Activated T-cell treated with anti-CD3 and anti-CD28 coated beads, Interleukin-2, amount 50 U/mL, for 4 hours (primary cell): ENCODE results near the gene CDC42EP4. TPM values are rescaled to one million over a fixed set of nuclear protein-coding genes. Genes with fewer than 3 reads are reported as not detected.

Experiments used
- ATAC-seq, 2 donors: fragments of 200-7000 bp; cut with Tn5 transposase; one replicate each; pipeline ENCODE4 v1.10.0; 2021
- DNase-seq: peaks from one replicate; pipeline ENCODE4 v3.0.0-alpha.2; 2020
- H3K27me3 Mint-ChIP-seq: one replicate; pipeline ENCODE4 v1.8.0; 2021; ENCODE audit warnings: low read depth, mixed read lengths
- H3K36me3 Mint-ChIP-seq: one replicate; pipeline ENCODE4 v1.8.0; 2022; ENCODE audit warnings: mixed read lengths; ENCODE audit not compliant: insufficient read depth
- H3K4me1 Mint-ChIP-seq: one replicate; pipeline ENCODE4 v1.8.0; 2021; ENCODE audit warnings: low read depth, mixed read lengths
- H3K4me3 Mint-ChIP-seq: one replicate; pipeline ENCODE4 v1.8.0; 2021; ENCODE audit warnings: mild to moderate bottlenecking, moderate library complexity, mixed read lengths
- H3K9me3 Mint-ChIP-seq: one replicate; pipeline ENCODE4 v1.8.0; 2021; ENCODE audit warnings: mixed read lengths
- total RNA-seq, 3 donors: library from RNA; stranded (reverse); gene quantifications; one replicate each; pipeline ENCODE4 v1.2.1, GENCODE V29; 2021

CDC42EP4 gene
- total RNA-seq, 3 donors from 2014 or later, result 0.24 to 1.1 (median 0.30) TPM

- H3K9me3 Mint-ChIP-seq, result no peaks in the 10 kb centered on the region
- H3K36me3 Mint-ChIP-seq, result no peaks in the 10 kb centered on the region
- H3K4me3 Mint-ChIP-seq, result no peak overlapping the region
- DNase-seq (no peak), ATAC-seq (no peak)
- H3K27me3 Mint-ChIP-seq, result peaks cover 2% of the 10 kb centered on the region
- peaks cover 13% of the 10 kb centered on the region for H3K4me1 Mint-ChIP-seq
Observed at GRCh38 chr17:73289549-73290254, 22.1 kb downstream of the CDC42EP4 start.

- ATAC-seq (no peak), DNase-seq (no peak)
- Mint-ChIP-seq H3K4me1 (peaks cover 13% of the 10 kb centered on the region), H3K27me3 (peaks cover 2% of the 10 kb centered on the region), H3K36me3 (no peaks in the 10 kb centered on the region), H3K4me3 (no peak overlapping the region), H3K9me3 (no peaks in the 10 kb centered on the region)
Observed at GRCh38 chr17:73288534-73289302, 23.1 kb downstream of the CDC42EP4 start.

- Mint-ChIP-seq H3K36me3 (no peaks in the 10 kb centered on the region), H3K4me3 (no peak overlapping the region), H3K9me3 (no peaks in the 10 kb centered on the region), H3K27me3 (peaks cover 2% of the 10 kb centered on the region), H3K4me1 (peaks cover 13% of the 10 kb centered on the region)
- DNase-seq (no peak), ATAC-seq (no peak)
Observed at GRCh38 chr17:73286863-73287296, 24.9 kb downstream of the CDC42EP4 start.

- no peaks in the 10 kb centered on the region for H3K9me3 Mint-ChIP-seq
- DNase-seq (no peak), ATAC-seq (no peak)
- peaks cover 2% of the 10 kb centered on the region for H3K27me3 Mint-ChIP-seq
- H3K36me3 Mint-ChIP-seq, result no peaks in the 10 kb centered on the region
- no peak overlapping the region for H3K4me3 Mint-ChIP-seq
- peaks cover 10% of the 10 kb centered on the region for H3K4me1 Mint-ChIP-seq
Observed at GRCh38 chr17:73285916-73286862, 25.6 kb downstream of the CDC42EP4 start.

- H3K9me3 Mint-ChIP-seq, result no peaks in the 10 kb centered on the region
- H3K4me1 Mint-ChIP-seq, result peaks cover 5% of the 10 kb centered on the region
- H3K36me3 Mint-ChIP-seq, result no peaks in the 10 kb centered on the region
- DNase-seq (no peak), ATAC-seq (no peak)
- peaks cover 2% of the 10 kb centered on the region for H3K27me3 Mint-ChIP-seq
- H3K4me3 Mint-ChIP-seq, result no peak overlapping the region
Observed at GRCh38 chr17:73285603-73285908, 26.2 kb downstream of the CDC42EP4 start.

GRCh38 chr17:73284906-73285602 lies 26.7 kb downstream of the CDC42EP4 start:
- Mint-ChIP-seq H3K4me3 (no peak overlapping the region), H3K4me1 (peaks cover under 1% of the 10 kb centered on the region), H3K9me3 (no peaks in the 10 kb centered on the region), H3K27me3 (peaks cover 2% of the 10 kb centered on the region), H3K36me3 (no peaks in the 10 kb centered on the region)
- no peak for ATAC-seq
- DNase-seq, result no peak

- Mint-ChIP-seq H3K9me3 (no peaks in the 10 kb centered on the region), H3K36me3 (no peaks in the 10 kb centered on the region), H3K4me1 (no peaks in the 10 kb centered on the region), H3K27me3 (peaks cover under 1% of the 10 kb centered on the region), H3K4me3 (no peak overlapping the region)
- DNase-seq (no peak), ATAC-seq (no peak)
Observed at GRCh38 chr17:73284354-73284753, 27.4 kb downstream of the CDC42EP4 start.

- DNase-seq (no peak), ATAC-seq (no peak)
- Mint-ChIP-seq H3K36me3 (no peaks in the 10 kb centered on the region), H3K4me1 (no peaks in the 10 kb centered on the region), H3K27me3 (no peaks in the 10 kb centered on the region), H3K9me3 (no peaks in the 10 kb centered on the region), H3K4me3 (no peak overlapping the region)
Observed at GRCh38 chr17:73283841-73284282, 27.9 kb downstream of the CDC42EP4 start.

GRCh38 chr17:73283250-73283649 lies 28.6 kb downstream of the CDC42EP4 start:
- no peaks in the 10 kb centered on the region for H3K27me3 Mint-ChIP-seq
- no peaks in the 10 kb centered on the region for H3K9me3 Mint-ChIP-seq
- no peaks in the 10 kb centered on the region for H3K4me1 Mint-ChIP-seq
- no peaks in the 10 kb centered on the region for H3K36me3 Mint-ChIP-seq
- no peak for ATAC-seq
- H3K4me3 Mint-ChIP-seq, result no peak overlapping the region
- no peak for DNase-seq

GRCh38 chr17:73282629-73283028 lies 29.2 kb downstream of the CDC42EP4 start:
- Mint-ChIP-seq H3K4me3 (no peak overlapping the region), H3K4me1 (no peaks in the 10 kb centered on the region), H3K27me3 (no peaks in the 10 kb centered on the region), H3K9me3 (no peaks in the 10 kb centered on the region), H3K36me3 (no peaks in the 10 kb centered on the region)
- no peak for ATAC-seq
- DNase-seq, result no peak

GRCh38 chr17:73281928-73282327 lies 29.9 kb downstream of the CDC42EP4 start:
- ATAC-seq (no peak), DNase-seq (no peak)
- Mint-ChIP-seq H3K9me3 (no peaks in the 10 kb centered on the region), H3K36me3 (no peaks in the 10 kb centered on the region), H3K4me1 (no peaks in the 10 kb centered on the region), H3K4me3 (no peak overlapping the region), H3K27me3 (no peaks in the 10 kb centered on the region)

- Mint-ChIP-seq H3K36me3 (no peaks in the 10 kb centered on the region), H3K4me3 (no peak overlapping the region), H3K4me1 (no peaks in the 10 kb centered on the region), H3K9me3 (no peaks in the 10 kb centered on the region), H3K27me3 (no peaks in the 10 kb centered on the region)
- DNase-seq (no peak), ATAC-seq (no peak)
Observed at GRCh38 chr17:73280191-73280590, 31.6 kb downstream of the CDC42EP4 start.

GRCh38 chr17:73279704-73280103 lies 32.1 kb downstream of the CDC42EP4 start:
- Mint-ChIP-seq H3K4me1 (no peaks in the 10 kb centered on the region), H3K27me3 (no peaks in the 10 kb centered on the region), H3K4me3 (no peak overlapping the region), H3K36me3 (no peaks in the 10 kb centered on the region), H3K9me3 (no peaks in the 10 kb centered on the region)
- ATAC-seq, result no peak
- no peak for DNase-seq
